Neural progenitor cell (in vitro differentiated cells): ENCODE results near the gene MTCL1. TPM values are rescaled to one million over a fixed set of nuclear protein-coding genes. Genes with fewer than 3 reads are reported as not detected.

Experiments
- DNase-seq: peaks from one replicate; pipeline ENCODE4 v3.0.0-alpha.2; 2016; ENCODE audit warnings: low spot score
- H2AFZ ChIP-seq: fragments of 200-600 bp; sonication (generic); replicated peaks from 2 replicates; pipeline ENCODE4 v1.6.1; 2016; ENCODE audit warnings: antibody characterized with exemption
- H3F3A ChIP-seq: fragments of 200-600 bp; sonication (generic); 2 replicates; pipeline ENCODE4 v1.6.1; 2016; ENCODE audit warnings: antibody characterized with exemption, low read depth
- H3K27ac ChIP-seq: fragments of 200-600 bp; sonication (generic); 2 replicates; pipeline ENCODE4 v1.5.1; 2016; ENCODE audit warnings: mild to moderate bottlenecking
- H3K27me3 ChIP-seq: fragments of 200-600 bp; sonication (generic); 2 replicates; pipeline ENCODE4 v1.6.1; 2016; ENCODE audit warnings: mild to moderate bottlenecking, moderate library complexity
- H3K36me3 ChIP-seq: fragments of 200-600 bp; sonication (generic); 2 replicates; pipeline ENCODE4 v1.5.1; 2016
- H3K4me1 ChIP-seq: fragments of 200-600 bp; sonication (generic); 2 replicates; pipeline ENCODE4 v1.6.1; 2016; ENCODE audit warnings: mixed run types
- H3K4me2 ChIP-seq: fragments of 200-600 bp; sonication (generic); 2 replicates; pipeline ENCODE4 v1.6.1; 2016
- H3K4me3 ChIP-seq: fragments of 200-600 bp; sonication (generic); 2 replicates; pipeline ENCODE4 v1.5.1; 2016
- H3K79me2 ChIP-seq: fragments of 200-600 bp; sonication (generic); 2 replicates; pipeline ENCODE4 v1.6.1; 2016; ENCODE audit warnings: low read depth
- H3K9ac ChIP-seq: fragments of 200-600 bp; sonication (generic); 2 replicates; pipeline ENCODE4 v1.6.1; 2016
- H3K9me3 ChIP-seq: fragments of 200-600 bp; sonication (generic); 2 replicates; pipeline ENCODE4 v1.5.1; 2016; ENCODE audit warnings: low read depth
- H4K20me1 ChIP-seq: fragments of 200-600 bp; sonication (generic); 2 replicates; pipeline ENCODE4 v1.6.1; 2016; ENCODE audit warnings: low read depth
- H3K27ac Mint-ChIP-seq: 3 replicates; pipeline ENCODE4 v1.8.0; 2021; ENCODE audit warnings: mixed read lengths
- H3K27me3 Mint-ChIP-seq: 2 replicates; pipeline ENCODE4 v1.8.0; 2022; ENCODE audit warnings: low read depth, mild to moderate bottlenecking, inconsistent platforms, moderate library complexity, mixed read lengths; ENCODE audit not compliant: insufficient read depth
- H3K36me3 Mint-ChIP-seq: 3 replicates; pipeline ENCODE4 v1.8.0; 2021; ENCODE audit warnings: mixed read lengths
- H3K4me1 Mint-ChIP-seq: 3 replicates; pipeline ENCODE4 v1.8.0; 2021; ENCODE audit warnings: mixed read lengths
- H3K4me3 Mint-ChIP-seq: 3 replicates; pipeline ENCODE4 v1.8.0; 2021; ENCODE audit warnings: mild to moderate bottlenecking, moderate library complexity, mixed read lengths
- H3K9me3 Mint-ChIP-seq: 3 replicates; pipeline ENCODE4 v1.8.0; 2020; ENCODE audit warnings: mixed read lengths
- EZH2 ChIP-seq: fragments of 200-600 bp; sonication (generic); IDR thresholded peaks from 2 replicates; pipeline ENCODE4 v1.6.1; 2017; ENCODE audit warnings: antibody characterized with exemption, mild to moderate bottlenecking, moderate library complexity
- EZH2phosphoT487 ChIP-seq: fragments of 200-600 bp; sonication (generic); IDR thresholded peaks from 2 replicates; pipeline ENCODE4 v1.6.1; 2017; ENCODE audit warnings: antibody characterized with exemption
- total RNA-seq: library from RNA; depleted of rRNA; stranded (reverse); fragments of >200 nt; gene quantifications from 2 replicates; pipeline ENCODE4 v1.2.3, GENCODE V29; 2015; ENCODE audit warnings: low replicate concordance
- TF ChIP-seq, protein P1 (sequence below): fragments of 200-600 bp; sonication (generic); IDR thresholded peaks from 2 replicates; pipeline ENCODE4 v1.5.1; 2017; ENCODE audit warnings: antibody characterized with exemption, mild to moderate bottlenecking

MTCL1 gene
- total RNA-seq, 1 donor from 2014 or later = 36.9 TPM

DNA sequence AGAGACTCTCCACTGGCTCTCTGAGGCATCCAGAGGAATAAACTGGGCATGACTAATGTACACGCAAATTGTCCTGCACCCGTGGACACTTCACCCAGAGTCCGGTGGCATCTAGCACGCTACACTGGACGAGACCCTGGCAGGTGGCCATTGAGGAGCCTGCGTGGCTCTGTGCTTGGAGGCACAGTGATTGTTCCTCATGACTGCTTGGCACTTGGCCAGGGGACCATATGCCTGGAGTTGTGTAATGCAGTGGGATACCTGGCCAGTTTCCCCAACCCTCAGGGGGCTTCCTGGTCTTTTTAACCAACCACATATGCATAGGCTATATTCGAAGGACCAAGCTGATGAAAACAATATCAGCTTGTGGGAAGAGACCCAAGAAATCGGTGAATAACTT is 66.6 kb downstream of the MTCL1 start:
- Histone ChIP-seq H3K4me1 (peaks cover 75% of the 10 kb centered on the region), H3K79me2 (peaks cover 51% of the 10 kb centered on the region), H3K27ac (no peak overlapping the region), H3K36me3 (no peaks in the 10 kb centered on the region), H3F3A (peaks cover 48% of the 10 kb centered on the region), H4K20me1 (peaks cover 10% of the 10 kb centered on the region), H3K4me2 (no peak overlapping the region), H2AFZ (no peak overlapping the region), H3K27me3 (no peaks in the 10 kb centered on the region), H3K4me3 (no peak overlapping the region), H3K9me3 (no peaks in the 10 kb centered on the region), H3K9ac (no peak overlapping the region)
- no peak for DNase-seq
- Mint-ChIP-seq H3K27ac (no peak overlapping the region), H3K36me3 (no peaks in the 10 kb centered on the region), H3K4me3 (no peak overlapping the region), H3K9me3 (no peaks in the 10 kb centered on the region), H3K27me3 (no peaks in the 10 kb centered on the region), H3K4me1 (peaks cover 34% of the 10 kb centered on the region)
- TF ChIP-seq EZH2phosphoT487 = no peak
- TF ChIP-seq EZH2 = no peak
- TF ChIP-seq, protein P1, sequence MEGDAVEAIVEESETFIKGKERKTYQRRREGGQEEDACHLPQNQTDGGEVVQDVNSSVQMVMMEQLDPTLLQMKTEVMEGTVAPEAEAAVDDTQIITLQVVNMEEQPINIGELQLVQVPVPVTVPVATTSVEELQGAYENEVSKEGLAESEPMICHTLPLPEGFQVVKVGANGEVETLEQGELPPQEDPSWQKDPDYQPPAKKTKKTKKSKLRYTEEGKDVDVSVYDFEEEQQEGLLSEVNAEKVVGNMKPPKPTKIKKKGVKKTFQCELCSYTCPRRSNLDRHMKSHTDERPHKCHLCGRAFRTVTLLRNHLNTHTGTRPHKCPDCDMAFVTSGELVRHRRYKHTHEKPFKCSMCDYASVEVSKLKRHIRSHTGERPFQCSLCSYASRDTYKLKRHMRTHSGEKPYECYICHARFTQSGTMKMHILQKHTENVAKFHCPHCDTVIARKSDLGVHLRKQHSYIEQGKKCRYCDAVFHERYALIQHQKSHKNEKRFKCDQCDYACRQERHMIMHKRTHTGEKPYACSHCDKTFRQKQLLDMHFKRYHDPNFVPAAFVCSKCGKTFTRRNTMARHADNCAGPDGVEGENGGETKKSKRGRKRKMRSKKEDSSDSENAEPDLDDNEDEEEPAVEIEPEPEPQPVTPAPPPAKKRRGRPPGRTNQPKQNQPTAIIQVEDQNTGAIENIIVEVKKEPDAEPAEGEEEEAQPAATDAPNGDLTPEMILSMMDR = no peak

DNA sequence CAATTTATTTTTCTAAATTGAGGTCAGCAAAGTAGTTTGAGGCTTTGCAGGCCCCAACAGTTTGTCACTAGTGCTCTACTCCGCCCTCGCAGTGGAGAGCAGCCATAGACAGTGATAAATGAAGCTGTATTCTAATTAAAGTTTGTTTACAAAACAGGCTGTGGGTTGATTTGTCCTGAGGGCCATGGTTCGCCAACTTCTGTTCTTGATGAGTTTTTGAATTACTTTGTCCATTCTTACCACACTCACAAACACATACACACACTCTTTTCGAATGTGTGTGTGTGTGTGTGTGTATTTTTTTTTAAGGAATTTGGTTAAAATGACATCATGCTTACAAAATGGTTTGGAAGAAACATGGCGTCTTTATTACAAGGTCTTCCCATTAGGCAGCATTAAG is 68.6 kb downstream of the MTCL1 start:
- Histone ChIP-seq H2AFZ (no peak overlapping the region), H3K4me3 (no peak overlapping the region), H3K9ac (no peak overlapping the region), H3K27me3 (no peaks in the 10 kb centered on the region), H3K9me3 (no peaks in the 10 kb centered on the region), H4K20me1 (no peaks in the 10 kb centered on the region), H3K4me1 (peaks cover 83% of the 10 kb centered on the region), H3K36me3 (no peaks in the 10 kb centered on the region), H3K79me2 (peaks cover 38% of the 10 kb centered on the region), H3F3A (peaks cover 62% of the 10 kb centered on the region), H3K27ac (peak overlapping the region; percentile 43), H3K4me2 (no peak overlapping the region)
- Mint-ChIP-seq H3K27me3 (no peaks in the 10 kb centered on the region), H3K4me1 (peaks cover 47% of the 10 kb centered on the region), H3K4me3 (no peak overlapping the region), H3K36me3 (no peaks in the 10 kb centered on the region), H3K27ac (peak overlapping the region; percentile 44), H3K9me3 (no peaks in the 10 kb centered on the region)
- no peak for DNase-seq
- TF ChIP-seq EZH2phosphoT487 (no peak), EZH2 (no peak)
- TF ChIP-seq, protein P1 = no peak

GRCh38 chr18:8776013-8776943 is 70.9 kb downstream of the MTCL1 start:
- Histone ChIP-seq H3K4me3 (no peak overlapping the region), H3K9ac (no peak overlapping the region), H3K9me3 (no peaks in the 10 kb centered on the region), H3K27me3 (no peaks in the 10 kb centered on the region), H3K27ac (peak overlapping the region; percentile 85), H3K79me2 (peaks cover 46% of the 10 kb centered on the region), H3K36me3 (no peaks in the 10 kb centered on the region), H2AFZ (no peak overlapping the region), H3F3A (peaks cover 76% of the 10 kb centered on the region), H3K4me1 (peaks cover 96% of the 10 kb centered on the region), H4K20me1 (no peaks in the 10 kb centered on the region), H3K4me2 (peak overlapping the region; percentile 36)
- Mint-ChIP-seq H3K36me3 (peaks cover 4% of the 10 kb centered on the region), H3K4me1 (peaks cover 61% of the 10 kb centered on the region), H3K4me3 (no peak overlapping the region), H3K27me3 (peaks cover 2% of the 10 kb centered on the region), H3K27ac (peak overlapping the region; percentile 72), H3K9me3 (no peaks in the 10 kb centered on the region)
- TF ChIP-seq EZH2phosphoT487 = no peak
- TF ChIP-seq, protein P1 = no peak
- TF ChIP-seq EZH2 = no peak
- DNase-seq = no peak
